Stimulated activated CD8-positive, alpha-beta memory T cell treated with anti-CD3 and anti-CD28 coated beads, Interleukin-4, amount 100 ng/mL, for 48 hours (primary cell): ENCODE data around the gene GGNBP2.
"Not testable (repeated sequence)": the region's sequence is repeated elsewhere in the genome, so short reads cannot be mapped to it uniquely, and the experiment has no call there.

Experiments used
- DNase-seq: peaks from one replicate; pipeline ENCODE4 v3.0.0-alpha.2; 2020

Gene GGNBP2, protein sequence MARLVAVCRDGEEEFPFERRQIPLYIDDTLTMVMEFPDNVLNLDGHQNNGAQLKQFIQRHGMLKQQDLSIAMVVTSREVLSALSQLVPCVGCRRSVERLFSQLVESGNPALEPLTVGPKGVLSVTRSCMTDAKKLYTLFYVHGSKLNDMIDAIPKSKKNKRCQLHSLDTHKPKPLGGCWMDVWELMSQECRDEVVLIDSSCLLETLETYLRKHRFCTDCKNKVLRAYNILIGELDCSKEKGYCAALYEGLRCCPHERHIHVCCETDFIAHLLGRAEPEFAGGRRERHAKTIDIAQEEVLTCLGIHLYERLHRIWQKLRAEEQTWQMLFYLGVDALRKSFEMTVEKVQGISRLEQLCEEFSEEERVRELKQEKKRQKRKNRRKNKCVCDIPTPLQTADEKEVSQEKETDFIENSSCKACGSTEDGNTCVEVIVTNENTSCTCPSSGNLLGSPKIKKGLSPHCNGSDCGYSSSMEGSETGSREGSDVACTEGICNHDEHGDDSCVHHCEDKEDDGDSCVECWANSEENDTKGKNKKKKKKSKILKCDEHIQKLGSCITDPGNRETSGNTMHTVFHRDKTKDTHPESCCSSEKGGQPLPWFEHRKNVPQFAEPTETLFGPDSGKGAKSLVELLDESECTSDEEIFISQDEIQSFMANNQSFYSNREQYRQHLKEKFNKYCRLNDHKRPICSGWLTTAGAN

DNA sequence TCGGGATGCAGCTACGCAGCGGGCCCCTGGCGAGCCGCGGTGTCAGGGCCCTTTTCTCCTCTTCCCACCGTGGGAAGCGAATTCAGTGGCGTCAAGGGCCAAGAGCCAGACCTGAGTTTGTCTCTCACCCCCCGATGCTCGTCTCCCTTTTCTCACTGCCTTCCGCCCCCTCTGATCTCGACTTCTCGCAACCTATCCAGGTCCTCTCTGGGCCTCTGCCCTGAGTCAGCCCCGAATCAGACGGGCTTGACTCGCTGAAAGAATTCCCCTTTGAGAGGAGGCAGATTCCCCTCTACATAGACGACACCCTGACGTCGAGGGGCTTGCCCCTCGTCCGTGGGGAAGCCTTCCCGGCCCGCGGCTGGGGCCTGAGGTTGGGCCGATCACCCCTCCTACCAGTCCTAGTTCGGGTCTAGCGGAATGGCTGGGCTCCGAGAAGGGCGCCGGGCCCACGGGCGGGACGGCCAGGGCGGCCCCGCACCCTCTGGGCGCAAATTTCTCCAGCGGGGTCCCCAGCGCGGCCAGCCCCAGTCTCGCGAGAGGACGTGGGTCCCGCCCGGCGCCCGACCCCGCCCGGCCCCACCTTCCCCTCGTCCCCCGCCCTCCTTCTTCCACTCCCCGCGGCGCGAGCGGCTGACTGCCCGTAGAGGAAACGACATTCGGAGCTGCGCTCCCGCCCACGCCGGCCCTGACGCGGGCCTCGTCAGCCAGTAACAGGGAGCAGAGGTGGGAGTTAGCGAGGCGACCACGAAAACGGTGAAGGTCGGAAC, at the start of gene GGNBP2:
Gene GGNBP2 (plus strand): TSS at position 613 of the 770 bp plus-strand sequence. CDS start 806 bp downstream, outside the sequence.
- peak; percentile 92 for DNase-seq

DNA sequence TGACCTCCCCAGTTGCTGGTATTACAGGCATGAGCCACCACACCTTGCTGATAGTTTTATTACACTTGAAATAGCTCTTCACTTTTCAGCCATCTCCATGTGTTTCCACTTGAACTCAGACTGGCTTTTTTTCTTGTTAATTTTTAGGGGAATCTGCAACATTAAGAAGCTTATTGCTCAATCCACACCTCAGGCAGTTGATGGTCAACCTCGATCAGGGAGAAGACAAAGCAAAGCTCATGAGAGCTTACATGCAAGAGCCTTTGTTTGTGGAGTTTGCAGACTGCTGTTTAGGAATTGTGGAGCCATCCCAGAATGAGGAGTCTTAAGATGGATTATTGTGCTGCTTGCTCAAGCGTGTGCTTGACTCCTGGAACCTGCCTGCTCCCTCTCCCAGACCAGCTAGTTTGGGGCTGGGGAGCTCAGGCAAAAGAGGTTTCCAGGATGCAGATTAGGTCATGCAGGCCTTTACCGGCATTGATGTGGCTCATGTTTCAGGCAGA, 49.6 kb upstream of the GGNBP2 start:
- DNase-seq, result no peak

DNA sequence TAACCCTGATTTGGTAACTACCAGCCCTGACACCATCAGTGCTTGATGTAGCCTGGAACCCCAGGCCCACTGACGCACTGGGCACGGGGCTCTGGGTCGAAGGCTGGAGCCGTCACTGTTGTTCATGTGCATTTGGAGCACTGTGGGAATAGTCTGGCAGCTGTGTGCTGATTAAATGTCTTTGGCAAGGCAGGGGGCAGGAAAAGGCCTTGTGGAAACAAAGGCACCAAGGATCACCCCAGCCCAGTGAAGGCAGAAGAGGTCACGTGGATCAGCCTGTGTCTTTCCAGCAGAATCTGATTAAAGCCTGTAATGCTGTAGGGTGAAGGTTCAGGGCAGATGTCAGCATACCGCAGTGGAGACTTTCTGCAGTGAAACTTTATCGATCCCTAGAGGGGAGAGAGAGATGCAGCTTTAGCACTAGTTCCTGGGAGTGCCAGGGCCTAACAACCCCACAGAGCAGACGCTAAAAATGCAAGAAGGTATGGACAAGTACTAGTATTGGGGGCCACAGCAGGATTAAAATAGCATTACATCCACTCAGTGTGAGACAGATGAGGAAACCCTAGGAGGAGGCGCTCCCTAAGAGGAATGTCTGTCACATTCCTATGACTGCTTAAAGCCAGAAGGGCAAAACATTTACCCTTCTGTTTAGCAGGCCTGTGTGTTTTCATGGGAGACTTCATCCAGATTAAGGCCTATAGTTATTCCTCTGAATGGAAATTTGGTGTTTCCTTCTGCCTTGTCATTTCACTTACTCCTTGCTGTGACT, 48.5 kb upstream of the GGNBP2 start:
- DNase-seq, result no peak

DNA sequence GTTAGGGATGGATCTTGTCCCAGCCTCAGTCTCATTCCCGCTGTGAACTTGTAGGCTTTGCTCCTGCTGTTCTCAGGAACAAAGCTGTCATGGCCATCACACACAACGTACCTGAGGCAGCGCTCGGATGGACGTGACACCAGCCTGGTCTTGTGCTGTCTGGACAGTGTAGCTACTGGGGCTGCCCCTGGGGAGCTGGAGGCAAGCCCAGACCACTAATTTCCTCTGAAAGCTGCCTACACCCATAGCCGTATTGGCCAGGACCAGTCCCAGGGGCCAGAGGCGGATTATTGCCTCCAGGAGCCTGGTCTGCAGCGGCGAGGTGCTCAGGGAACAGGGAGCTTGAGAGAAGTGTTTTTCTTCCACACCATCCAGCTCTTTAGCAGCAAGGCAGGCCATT, 46.6 kb upstream of the GGNBP2 start:
- no peak for DNase-seq

DNA sequence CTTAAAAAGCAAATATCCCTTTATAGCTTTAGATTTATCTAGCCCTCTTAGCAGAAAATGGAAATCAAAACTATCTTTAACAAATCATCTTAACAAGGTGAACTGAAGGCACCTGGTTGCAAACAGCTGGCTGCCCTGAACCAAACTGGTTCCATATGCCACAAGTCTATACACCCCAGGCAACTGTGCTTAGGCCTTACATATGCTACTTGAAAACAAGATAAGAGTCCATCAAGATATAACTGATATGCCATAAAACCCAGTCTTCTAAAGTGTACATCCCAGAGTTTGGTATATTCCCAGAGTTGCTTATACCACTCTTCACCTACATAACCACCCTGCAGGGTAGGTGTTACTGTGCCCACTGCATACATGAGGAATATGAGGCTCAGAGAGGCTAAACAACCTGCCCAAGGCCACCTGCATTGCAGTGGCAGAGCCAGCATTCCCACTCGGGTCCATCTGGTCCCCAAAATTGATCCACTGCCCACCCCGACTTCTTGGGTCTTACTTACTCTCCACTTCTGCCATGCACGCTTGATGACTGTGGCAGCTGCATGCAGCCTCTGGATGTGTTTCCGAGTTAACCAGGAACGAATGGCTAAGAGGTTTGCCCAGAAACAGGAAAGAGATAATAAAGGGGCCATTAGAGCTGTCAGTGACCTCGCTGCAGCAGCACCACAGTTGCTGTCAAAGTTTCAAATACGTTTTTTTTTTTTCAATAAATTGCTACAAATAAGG, 46.0 kb upstream of the GGNBP2 start:
- no peak for DNase-seq

DNA sequence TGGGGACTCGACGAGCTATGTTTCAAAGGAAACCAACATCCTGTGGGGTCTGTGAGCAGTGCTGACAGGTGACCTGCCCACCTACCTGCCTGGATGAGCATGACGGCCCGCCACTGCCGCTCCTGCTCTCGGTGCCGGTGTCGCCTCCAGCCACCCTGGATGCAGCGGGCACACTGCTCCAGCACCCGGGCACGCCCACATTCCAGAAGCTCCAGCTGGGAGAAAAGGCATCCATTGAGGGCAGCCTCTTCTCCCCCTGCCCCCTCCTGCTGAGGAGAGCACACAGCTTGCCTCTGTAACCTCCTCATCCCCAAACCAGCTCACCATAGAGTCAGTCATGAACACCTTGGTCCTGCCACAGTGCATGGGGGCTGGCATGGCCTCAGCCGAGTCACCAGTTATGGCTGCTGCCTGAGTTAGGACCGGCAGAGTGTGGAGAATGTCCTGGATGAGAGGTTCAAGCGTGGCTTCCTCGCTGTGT, 43.9 kb upstream of the GGNBP2 start:
- no peak for DNase-seq

DNA sequence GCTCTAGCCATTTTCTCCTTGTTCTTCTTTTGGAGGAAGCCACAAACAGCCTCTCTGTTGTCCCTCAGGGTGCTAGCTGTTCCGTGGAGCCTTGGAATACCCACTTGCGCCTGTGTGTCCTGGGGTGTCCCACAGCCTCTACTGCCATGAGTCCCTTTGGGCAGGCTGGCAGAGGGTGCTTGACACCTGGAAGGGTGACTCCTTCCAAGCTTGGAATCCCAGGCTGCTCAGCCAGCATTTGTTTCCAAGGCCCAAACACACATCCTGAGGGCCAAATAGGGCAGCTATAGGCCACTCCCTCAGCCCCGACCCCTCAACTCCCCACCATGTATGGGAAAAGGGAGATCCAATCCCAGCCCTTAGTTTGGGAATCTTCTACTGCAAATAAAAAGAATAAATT, 43.4 kb upstream of the GGNBP2 start:
- no peak for DNase-seq

DNA sequence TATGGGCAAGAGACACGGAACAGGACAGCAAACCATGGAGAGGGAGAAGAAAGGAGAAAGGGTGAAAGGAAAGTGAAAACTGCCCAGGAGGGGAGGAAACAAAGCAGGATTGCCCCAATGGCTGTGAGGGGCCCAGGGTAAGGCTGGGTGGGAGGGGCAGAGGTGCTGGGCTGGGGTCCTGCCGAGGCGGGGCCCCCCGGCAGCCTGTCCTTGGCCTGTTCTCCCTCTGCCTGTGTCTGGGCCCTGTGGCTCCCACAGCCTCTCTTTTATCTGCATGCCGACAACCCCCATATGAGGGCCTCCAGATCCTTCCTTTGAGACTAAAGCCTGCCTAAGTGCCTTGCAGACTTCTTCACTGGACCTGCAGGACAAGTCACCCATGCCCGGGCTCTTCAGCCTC, 42.8 kb upstream of the GGNBP2 start:
- DNase-seq, result no peak

DNA sequence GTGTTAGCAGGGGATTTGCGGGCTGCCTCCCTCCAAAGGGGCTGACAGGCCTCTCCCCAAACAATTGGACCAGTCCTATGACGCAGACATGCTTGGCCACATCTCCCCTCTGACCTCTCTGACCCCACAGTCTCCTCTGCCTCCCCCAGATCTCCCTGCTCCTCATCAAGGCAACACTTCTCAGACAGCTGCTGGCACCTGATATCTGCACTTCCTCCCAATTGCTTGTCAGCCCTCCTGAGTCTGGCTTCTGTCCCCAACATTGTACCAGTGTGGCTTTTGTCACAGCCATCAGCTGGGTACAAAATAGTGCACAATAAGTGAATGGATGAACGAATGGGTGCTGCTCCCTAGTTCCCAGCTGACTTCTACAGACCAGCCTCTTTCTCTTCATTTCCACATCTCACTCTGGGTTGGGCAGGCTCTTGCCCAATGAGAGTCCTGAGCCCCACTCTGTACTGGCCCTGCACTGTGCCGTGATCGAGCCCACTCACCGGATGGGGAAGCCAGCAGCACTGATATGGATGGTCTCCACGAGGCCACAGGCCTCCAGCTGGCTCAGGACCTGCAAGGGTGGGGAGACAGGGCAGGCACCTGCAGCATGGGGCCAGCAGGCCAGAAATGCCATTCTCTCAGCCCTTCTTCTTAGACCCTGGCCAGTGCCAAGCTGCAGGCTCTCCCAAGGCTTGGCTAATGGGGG, 41.1 kb upstream of the GGNBP2 start:
- peak; percentile 11 for DNase-seq

DNA sequence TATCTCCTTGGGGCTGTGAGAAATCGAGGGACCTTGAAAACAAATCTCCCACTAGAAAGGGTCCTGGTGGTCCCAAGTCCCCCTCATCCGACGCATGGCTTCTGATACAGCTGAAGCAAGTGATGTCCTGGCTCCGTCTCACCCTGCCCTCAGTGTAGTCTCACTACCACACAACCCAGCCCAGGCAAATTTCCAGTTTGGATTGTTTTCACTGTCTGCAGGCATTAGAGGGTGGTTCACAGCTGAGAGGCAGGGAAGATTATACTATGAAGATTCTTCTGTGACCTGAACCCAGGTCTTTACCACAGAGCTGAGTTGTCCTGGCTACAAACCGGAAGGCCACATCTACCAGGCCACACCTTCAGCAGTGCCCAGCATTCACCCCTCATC, 40.6 kb upstream of the GGNBP2 start:
- DNase-seq, result no peak

DNA sequence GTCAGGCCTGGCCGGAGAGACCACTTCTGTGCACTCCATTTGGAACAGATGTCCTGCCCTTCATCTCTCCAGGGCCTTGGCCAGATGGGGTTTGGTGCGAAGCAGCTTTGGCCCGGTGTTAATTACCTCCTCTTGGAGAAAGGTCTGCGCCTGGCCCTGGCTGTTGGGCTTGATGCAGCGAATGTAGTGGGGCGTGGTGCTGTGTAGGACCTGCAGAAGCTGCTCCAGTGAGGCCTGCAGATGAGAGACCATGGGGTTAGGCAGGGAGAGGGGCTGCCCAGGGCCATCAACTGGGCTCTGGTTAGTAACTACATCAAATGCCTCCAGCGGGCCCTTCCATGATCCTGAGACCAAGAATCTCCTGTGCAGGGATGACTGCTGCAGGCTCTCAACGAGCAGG, 39.5 kb upstream of the GGNBP2 start:
- no peak for DNase-seq

DNA sequence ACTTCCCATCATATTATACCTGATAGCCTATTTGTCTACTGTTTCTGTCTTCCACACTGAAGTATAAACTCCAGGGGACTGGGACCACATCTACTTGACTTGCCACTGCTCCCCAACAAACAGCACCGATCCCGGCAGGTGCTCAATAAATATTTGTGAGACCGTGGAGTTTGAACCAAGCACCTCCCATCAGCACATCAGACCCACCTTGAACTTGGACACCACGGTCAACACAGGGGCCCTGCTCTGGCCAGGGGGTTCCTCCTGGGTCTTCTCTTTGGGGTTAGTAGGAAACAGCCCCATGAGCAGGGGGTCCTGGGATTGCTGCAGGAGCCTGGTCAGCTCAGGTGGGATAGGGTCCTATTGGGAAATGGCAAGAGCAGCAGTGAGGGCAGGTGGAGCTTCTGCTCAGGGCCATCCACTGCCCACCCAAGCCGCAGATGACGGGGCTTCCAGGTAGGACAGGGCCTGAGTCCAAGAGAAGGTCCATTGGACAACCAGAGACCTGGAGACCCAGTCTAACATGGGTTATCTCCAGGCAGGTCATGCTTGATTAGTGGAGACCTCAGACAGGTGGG, 38.4 kb upstream of the GGNBP2 start:
- peak; percentile 15 for DNase-seq

DNA sequence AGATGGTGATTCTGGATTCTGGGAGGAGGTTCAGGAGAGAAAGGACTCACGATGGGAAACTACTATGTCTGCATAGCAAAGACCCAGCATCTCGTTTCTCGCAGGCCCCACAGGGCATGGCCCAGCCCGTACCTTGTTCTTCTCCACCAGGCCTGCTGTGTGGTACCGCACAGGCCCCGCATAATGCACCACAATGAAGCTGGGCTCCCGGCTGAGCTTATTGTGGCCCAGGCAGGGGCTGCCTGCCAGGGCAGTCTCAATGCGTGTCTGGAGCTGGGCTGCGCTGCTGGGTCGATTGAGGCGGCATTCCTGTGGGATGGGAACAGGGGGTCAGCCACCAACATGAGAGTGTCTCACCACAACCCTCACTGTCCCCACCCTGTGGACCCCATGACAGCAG, 37.9 kb upstream of the GGNBP2 start:
- no peak for DNase-seq

DNA sequence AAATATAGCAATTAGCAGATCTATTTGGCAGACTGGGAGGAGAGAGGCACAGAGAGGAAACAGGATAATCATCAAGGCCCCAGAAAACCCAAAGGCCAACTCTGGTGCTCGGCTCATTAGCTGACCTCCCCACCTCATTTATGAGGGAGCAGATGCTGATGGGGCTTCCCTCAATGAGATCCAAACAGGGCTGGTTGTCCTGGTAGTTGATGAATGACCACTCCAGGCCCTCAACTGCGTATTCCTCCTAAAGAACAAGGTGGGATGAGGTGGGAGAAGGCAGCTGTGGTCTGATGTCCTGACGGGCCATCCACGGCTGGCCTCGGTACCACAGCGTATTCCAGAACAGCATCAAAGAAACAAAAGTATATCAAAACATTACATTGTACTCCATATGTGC, 37.5 kb upstream of the GGNBP2 start:
- no peak for DNase-seq

DNA sequence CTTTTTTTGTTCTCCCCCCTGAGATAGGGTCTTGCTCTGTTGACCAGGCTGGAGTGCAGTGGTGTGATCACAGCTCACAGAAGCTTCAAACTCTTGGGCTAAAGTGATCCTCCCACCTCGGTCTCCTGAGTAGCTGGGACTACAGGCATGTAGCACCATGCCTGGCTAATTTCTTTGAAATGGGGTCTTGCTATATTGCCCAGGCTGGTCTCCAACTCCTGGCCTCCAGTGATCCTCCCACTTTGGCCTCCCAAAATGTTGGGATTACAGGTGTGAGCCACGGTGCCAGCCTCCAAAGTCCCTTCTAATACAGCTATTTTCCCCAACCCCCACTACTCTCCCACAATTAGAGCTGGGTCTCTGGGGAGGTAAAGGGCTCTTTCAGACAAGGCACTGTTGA, 36.3 kb upstream of the GGNBP2 start:
- not testable (repeated sequence) for DNase-seq

DNA sequence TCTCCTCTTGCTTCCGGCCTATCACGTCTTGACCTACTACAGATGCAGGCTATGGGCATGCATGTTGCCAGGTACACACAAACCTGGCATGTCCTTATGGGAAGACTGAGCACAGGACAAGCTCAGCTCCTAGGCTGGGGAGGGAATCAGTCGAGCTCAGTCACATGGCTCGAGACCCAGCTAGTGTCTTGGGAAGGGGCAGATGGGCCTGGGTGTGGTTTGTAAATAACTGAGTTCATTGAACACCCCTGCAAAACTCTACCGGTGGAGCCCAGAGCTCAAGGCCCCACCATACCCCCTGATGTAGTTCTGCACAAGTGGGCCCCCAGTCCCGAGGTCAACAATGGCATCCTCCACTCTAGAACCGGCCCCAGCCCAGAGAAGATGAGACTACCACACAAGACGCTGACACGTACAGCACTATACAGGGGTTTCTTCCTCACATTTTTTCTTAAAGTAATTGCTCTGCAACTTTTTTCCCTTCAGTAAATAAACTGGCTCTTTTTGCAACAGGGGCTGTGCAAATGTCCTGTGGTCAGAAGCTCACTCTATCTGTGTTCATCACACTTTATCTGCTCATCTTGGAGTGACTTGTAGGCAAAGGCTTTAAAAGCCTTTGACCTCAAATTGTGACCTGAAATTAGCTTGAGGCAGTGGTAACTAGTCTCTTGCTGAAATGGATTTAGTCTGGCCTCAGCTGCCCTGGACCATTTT, 35.3 kb upstream of the GGNBP2 start:
- peak; percentile 4 for DNase-seq

DNA sequence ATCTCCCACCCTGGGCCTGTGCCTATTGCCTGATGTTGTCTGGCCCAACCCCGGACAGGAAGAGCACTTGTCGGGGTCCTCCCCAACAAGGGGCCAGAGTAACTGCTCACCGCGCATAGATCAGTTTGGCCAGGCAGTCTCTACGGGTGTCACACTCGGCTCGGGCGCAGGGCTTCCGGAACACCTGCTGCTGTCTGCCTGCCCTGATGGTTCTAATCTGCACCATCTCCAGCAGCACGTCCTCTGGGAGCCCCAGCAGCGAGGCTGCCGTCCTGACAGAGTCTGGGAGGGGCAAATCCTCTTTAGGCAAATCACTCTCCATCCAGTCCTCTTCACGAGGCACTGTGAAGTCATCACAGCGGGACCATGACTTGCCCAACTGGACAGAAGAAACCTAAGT, 34.1 kb upstream of the GGNBP2 start:
- peak; percentile 14 for DNase-seq

DNA sequence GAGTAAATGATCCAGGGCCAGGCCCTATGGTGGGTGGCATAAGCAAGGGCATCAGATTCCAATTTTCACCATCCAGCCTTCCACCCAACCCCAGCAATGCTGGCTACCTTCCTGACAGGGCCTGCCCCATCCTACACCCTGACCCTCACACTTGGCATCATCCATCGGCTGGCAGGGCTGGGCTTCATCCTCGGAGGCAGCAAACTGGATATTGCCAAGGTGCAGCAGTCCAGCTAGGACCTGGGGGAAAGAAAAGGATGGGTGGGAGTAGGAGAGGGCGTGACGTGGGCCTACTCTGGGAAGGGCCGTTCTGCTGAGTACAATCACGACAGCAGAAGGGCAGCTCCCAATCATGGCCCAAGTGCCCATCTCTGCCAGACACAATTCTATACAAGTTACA, 33.5 kb upstream of the GGNBP2 start:
- peak; percentile 16 for DNase-seq

DNA sequence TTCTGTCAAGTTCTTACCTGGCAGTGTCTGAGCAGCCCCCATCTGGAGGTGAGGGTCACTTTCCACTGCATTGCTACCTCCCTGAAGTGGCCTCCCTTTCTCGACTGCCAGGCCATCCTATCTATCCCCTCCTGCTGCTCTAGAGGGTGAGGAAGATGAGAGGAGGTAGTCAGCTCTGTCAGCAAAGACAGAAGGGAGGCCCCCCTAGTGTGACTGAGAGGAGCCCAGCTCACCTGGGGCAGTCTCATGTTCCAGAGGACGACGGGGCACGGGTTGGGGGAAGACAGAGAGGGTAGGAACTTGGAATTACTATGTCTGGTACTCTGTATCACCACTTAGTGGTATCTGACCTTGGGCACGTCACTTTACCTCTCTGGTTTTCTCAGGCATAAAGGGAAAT, 32.1 kb upstream of the GGNBP2 start:
- no peak for DNase-seq

DNA sequence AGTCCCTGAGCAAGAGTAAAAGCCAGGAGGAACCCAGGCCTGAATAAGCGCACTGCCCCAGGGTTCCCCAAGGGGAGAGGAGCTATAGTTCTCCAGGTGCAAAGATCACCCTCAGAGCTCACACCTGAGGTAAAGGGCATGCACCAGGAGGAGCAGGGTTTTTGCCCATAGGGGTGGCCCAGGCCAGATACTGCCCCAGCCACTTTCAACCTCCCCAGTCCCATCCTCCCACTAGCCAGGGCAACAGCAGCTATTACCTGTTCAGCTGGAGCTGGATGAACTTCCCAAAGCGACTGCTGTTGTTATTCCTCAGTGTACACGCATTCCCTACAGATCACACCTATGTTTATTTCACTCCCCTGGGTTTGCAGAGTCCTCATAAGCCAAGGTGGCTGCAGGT, 29.9 kb upstream of the GGNBP2 start:
- no peak for DNase-seq
